ENCODE measurements around the gene MCTP1. TPM values are rescaled to one million over a fixed set of nuclear protein-coding genes. Genes with fewer than 3 reads are reported as not detected.

The MCTP1 gene
- total RNA-seq, 1 donor from 2014 or later = 9.1 TPM

GRCh38 chr5:95111141-95111540 lies 173.8 kb downstream of the MCTP1 start:
- Mint-ChIP-seq H3K9me3 (peaks cover 10% of the 10 kb centered on the region), H3K4me3 (no peak overlapping the region), H3K36me3 (no peaks in the 10 kb centered on the region), H3K4me1 (peaks cover 12% of the 10 kb centered on the region), H3K27ac (no peak overlapping the region), H3K27me3 (ENCODE audit: low read depth) (no peaks in the 10 kb centered on the region)
- no peak for DNase-seq (ENCODE audit: low spot score in 2 of 2, unreplicated experiment in 2 of 2)
- no peak for TF ChIP-seq CTCF (IDR thresholded peaks at IDR 0.05; ENCODE audit: unreplicated experiment)

GRCh38 chr5:95110118-95110517 lies 174.8 kb downstream of the MCTP1 start:
- Mint-ChIP-seq H3K9me3 (peaks cover under 1% of the 10 kb centered on the region), H3K27ac (no peak overlapping the region), H3K27me3 (ENCODE audit: low read depth) (no peaks in the 10 kb centered on the region), H3K36me3 (no peaks in the 10 kb centered on the region), H3K4me1 (peaks cover 12% of the 10 kb centered on the region), H3K4me3 (no peak overlapping the region)
- DNase-seq (ENCODE audit: low spot score in 2 of 2, unreplicated experiment in 2 of 2) = no peak
- no peak for TF ChIP-seq CTCF (IDR thresholded peaks at IDR 0.05; ENCODE audit: unreplicated experiment)

- Mint-ChIP-seq H3K4me1 (peaks cover 12% of the 10 kb centered on the region), H3K4me3 (no peak overlapping the region), H3K36me3 (no peaks in the 10 kb centered on the region), H3K27ac (no peak overlapping the region), H3K9me3 (no peaks in the 10 kb centered on the region), H3K27me3 (ENCODE audit: low read depth) (no peaks in the 10 kb centered on the region)
- no peak for TF ChIP-seq CTCF (IDR thresholded peaks at IDR 0.05; ENCODE audit: unreplicated experiment)
- DNase-seq (ENCODE audit: low spot score in 2 of 2, unreplicated experiment in 2 of 2) = no peak
These were observed 177.8 kb downstream of the MCTP1 start for GRCh38 chr5:95107138-95107537.

GRCh38 chr5:95105638-95106037 lies 179.3 kb downstream of the MCTP1 start:
- Mint-ChIP-seq H3K4me1 (peaks cover 12% of the 10 kb centered on the region), H3K36me3 (no peaks in the 10 kb centered on the region), H3K4me3 (no peak overlapping the region), H3K27me3 (ENCODE audit: low read depth) (no peaks in the 10 kb centered on the region), H3K9me3 (no peaks in the 10 kb centered on the region), H3K27ac (no peak overlapping the region)
- DNase-seq (ENCODE audit: low spot score in 2 of 2, unreplicated experiment in 2 of 2) = no peak
- TF ChIP-seq CTCF (IDR thresholded peaks at IDR 0.05; ENCODE audit: unreplicated experiment) = no peak

GRCh38 chr5:95102687-95103086 lies 182.2 kb downstream of the MCTP1 start:
- Mint-ChIP-seq H3K36me3 (no peaks in the 10 kb centered on the region), H3K4me1 (no peaks in the 10 kb centered on the region), H3K27me3 (ENCODE audit: low read depth) (no peaks in the 10 kb centered on the region), H3K27ac (no peak overlapping the region), H3K9me3 (peaks cover 4% of the 10 kb centered on the region), H3K4me3 (no peak overlapping the region)
- TF ChIP-seq CTCF (IDR thresholded peaks at IDR 0.05; ENCODE audit: unreplicated experiment) = no peak
- DNase-seq (ENCODE audit: low spot score in 2 of 2, unreplicated experiment in 2 of 2) = no peak

GRCh38 chr5:95102080-95102479 lies 182.8 kb downstream of the MCTP1 start:
- H3K27ac Mint-ChIP-seq = no peak overlapping the region
- TF ChIP-seq CTCF (IDR thresholded peaks at IDR 0.05; ENCODE audit: unreplicated experiment) = no peak
- peaks cover 4% of the 10 kb centered on the region for H3K9me3 Mint-ChIP-seq
- no peaks in the 10 kb centered on the region for H3K36me3 Mint-ChIP-seq
- no peaks in the 10 kb centered on the region for H3K27me3 Mint-ChIP-seq (ENCODE audit: low read depth)
- no peak overlapping the region for H3K4me3 Mint-ChIP-seq
- no peak for DNase-seq (ENCODE audit: low spot score in 2 of 2, unreplicated experiment in 2 of 2)
- H3K4me1 Mint-ChIP-seq = no peaks in the 10 kb centered on the region
